ENCODE data around the gene ZBTB39. TPM values are rescaled to one million over a fixed set of nuclear protein-coding genes. Genes with fewer than 3 reads are reported as not detected.

ZBTB39 gene
- total RNA-seq, 1 experiment from 2014 or later = 5.2 TPM

GRCh38 chr12:57039016-57039798 lies 32.9 kb upstream of the ZBTB39 start:
- no TSS peak for BruUV-seq (replicated peaks)
- no peak overlapping the region for H3K4me3 Mint-ChIP-seq (ENCODE audit: unreplicated experiment)
- no peak overlapping the region for H3K27ac Mint-ChIP-seq (ENCODE audit: low read depth, unreplicated experiment)
- DNase-seq (ENCODE audit: unreplicated experiment) = no peak
- intact Hi-C loops (cut with micrococcal nuclease) = no loop called here
- no peaks in the 10 kb centered on the region for H3K4me1 Mint-ChIP-seq (ENCODE audit: insufficient read depth, unreplicated experiment)
- CTCF ChIA-PET = interaction anchor here (0.6 to 2.0 kb wide), 4 partner anchors 21 to 84 kb away, joined by 3 to 8 read pairs (median 4); no protein-coding TSS in a partner anchor
- POLR2A ChIA-PET = no interaction called here
- H3K9me3 Mint-ChIP-seq (ENCODE audit: unreplicated experiment) = no peaks in the 10 kb centered on the region
- TF ChIP-seq CTCF (IDR thresholded peaks at IDR 0.05; ENCODE audit: unreplicated experiment) = no peak
- H3K36me3 Mint-ChIP-seq (ENCODE audit: insufficient read depth, unreplicated experiment) = no peaks in the 10 kb centered on the region
- H3K27me3 Mint-ChIP-seq (ENCODE audit: insufficient read depth, unreplicated experiment) = peaks cover 44% of the 10 kb centered on the region

GRCh38 chr12:57037264-57037663 lies 30.9 kb upstream of the ZBTB39 start:
- no TSS peak for BruUV-seq (replicated peaks)
- Mint-ChIP-seq H3K27me3 (ENCODE audit: insufficient read depth, unreplicated experiment) (peaks cover 44% of the 10 kb centered on the region), H3K27ac (ENCODE audit: low read depth, unreplicated experiment) (no peak overlapping the region), H3K4me3 (ENCODE audit: unreplicated experiment) (no peak overlapping the region), H3K9me3 (ENCODE audit: unreplicated experiment) (no peaks in the 10 kb centered on the region), H3K4me1 (ENCODE audit: insufficient read depth, unreplicated experiment) (peaks cover 10% of the 10 kb centered on the region), H3K36me3 (ENCODE audit: insufficient read depth, unreplicated experiment) (no peaks in the 10 kb centered on the region)
- no peak for DNase-seq (ENCODE audit: unreplicated experiment)
- ChIA-PET CTCF (interaction anchor here (0.9 to 2.0 kb wide), 2 partner anchors 23 to 32 kb away, joined by 4 to 8 read pairs; no protein-coding TSS in a partner anchor), POLR2A (interaction anchor here (0.7 kb wide), 3 partner anchors 14 to 20 kb away, joined by 3 read pairs; no protein-coding TSS in a partner anchor)
- TF ChIP-seq CTCF (IDR thresholded peaks at IDR 0.05; ENCODE audit: unreplicated experiment) = no peak
- intact Hi-C loops (cut with micrococcal nuclease) = no loop called here

- Mint-ChIP-seq H3K27me3 (ENCODE audit: insufficient read depth, unreplicated experiment) (peaks cover 12% of the 10 kb centered on the region), H3K27ac (ENCODE audit: low read depth, unreplicated experiment) (no peak overlapping the region), H3K4me3 (ENCODE audit: unreplicated experiment) (no peak overlapping the region), H3K36me3 (ENCODE audit: insufficient read depth, unreplicated experiment) (no peaks in the 10 kb centered on the region), H3K9me3 (ENCODE audit: unreplicated experiment) (no peaks in the 10 kb centered on the region), H3K4me1 (ENCODE audit: insufficient read depth, unreplicated experiment) (peaks cover 30% of the 10 kb centered on the region)
- BruUV-seq (replicated peaks) = no TSS peak
- TF ChIP-seq CTCF (IDR thresholded peaks at IDR 0.05; ENCODE audit: unreplicated experiment) = no peak
- intact Hi-C loops (cut with micrococcal nuclease) = no loop called here
- CTCF ChIA-PET = interaction anchor here (1.1 to 6.6 kb wide), 3 partner anchors 25 to 33 kb away, joined by 4 to 71 read pairs (median 13); no protein-coding TSS in a partner anchor
- POLR2A ChIA-PET = interaction anchor here (1.6 to 4.7 kb wide), 2 partner anchors 27 to 78 kb away, joined by 7 to 21 read pairs; partner anchors contain the start of gene STAT6
- DNase-seq (ENCODE audit: unreplicated experiment) = peak; percentile 57
Measured at GRCh38 chr12:57033431-57033830, 27.1 kb upstream of the ZBTB39 start.

- Mint-ChIP-seq H3K27me3 (ENCODE audit: insufficient read depth, unreplicated experiment) (peaks cover 15% of the 10 kb centered on the region), H3K9me3 (ENCODE audit: unreplicated experiment) (no peaks in the 10 kb centered on the region), H3K4me1 (ENCODE audit: insufficient read depth, unreplicated experiment) (peaks cover 30% of the 10 kb centered on the region), H3K4me3 (ENCODE audit: unreplicated experiment) (peak overlapping the region; percentile 41), H3K27ac (ENCODE audit: low read depth, unreplicated experiment) (peak overlapping the region; percentile 76), H3K36me3 (ENCODE audit: insufficient read depth, unreplicated experiment) (no peaks in the 10 kb centered on the region)
- intact Hi-C loops (cut with micrococcal nuclease) = loop anchor here (1.0 kb wide), 1 partner anchor 23 kb away; no protein-coding TSS in a partner anchor
- no peak for TF ChIP-seq CTCF (IDR thresholded peaks at IDR 0.05; ENCODE audit: unreplicated experiment)
- DNase-seq (ENCODE audit: unreplicated experiment) = no peak
- ChIA-PET POLR2A (interaction anchor here (0.6 to 4.7 kb wide), 15 partner anchors 9 to 343 kb away, joined by 3 to 21 read pairs (median 4); partner anchors contain the start of genes LRP1, NAB2, NEMP1 and PTGES3), CTCF (interaction anchor here (0.6 to 6.6 kb wide), 13 partner anchors 9 to 208 kb away, joined by 3 to 71 read pairs (median 6); partner anchors contain the start of gene TAC3)
- no TSS peak for BruUV-seq (replicated peaks)
Measured at GRCh38 chr12:57031789-57032188, 25.4 kb upstream of the ZBTB39 start.

All from MCF 10A (cell line).